GM23338 (cell line): Measurements from ENCODE around the gene LIPG. TPM values are rescaled to one million over a fixed set of nuclear protein-coding genes. Genes with fewer than 3 reads are reported as not detected.

ENCODE experiments used
- ATAC-seq: fragments of 200-7000 bp; cut with Tn5 transposase; 3 replicates; pipeline ENCODE4 v1.9.1; 2020
- DNase-seq: peaks from one replicate; pipeline ENCODE4 v3.0.0-alpha.2; 2015; ENCODE audit warnings: low spot score
- H2AFZ ChIP-seq: fragments of 200-600 bp; sonication (generic); 2 replicates; pipeline ENCODE4 v1.8.0; 2016; ENCODE audit warnings: antibody characterized with exemption, mild to moderate bottlenecking, moderate library complexity
- H3F3A ChIP-seq: fragments of 200-600 bp; sonication (generic); replicated peaks from 2 replicates; pipeline ENCODE4 v1.8.0; 2017; ENCODE audit warnings: antibody characterized with exemption, mixed run types, low read depth
- H3K27ac ChIP-seq: fragments of 200-600 bp; sonication (generic); 2 replicates; pipeline ENCODE4 v1.6.1; 2016; ENCODE audit warnings: low read depth
- H3K27me3 ChIP-seq: fragments of 200-600 bp; sonication (generic); 2 replicates; pipeline ENCODE4 v1.8.0; 2016; ENCODE audit warnings: mild to moderate bottlenecking, mixed run types, moderate library complexity; ENCODE audit not compliant: insufficient read depth
- H3K36me3 ChIP-seq: fragments of 200-600 bp; sonication (generic); 2 replicates; pipeline ENCODE4 v1.8.0; 2016; ENCODE audit warnings: mild to moderate bottlenecking; ENCODE audit not compliant: insufficient read depth
- H3K4me1 ChIP-seq: fragments of 200-600 bp; sonication (generic); 2 replicates; pipeline ENCODE4 v1.8.0; 2016; ENCODE audit warnings: mild to moderate bottlenecking, moderate library complexity; ENCODE audit not compliant: insufficient read depth
- H3K4me2 ChIP-seq: fragments of 200-600 bp; sonication (generic); 2 replicates; pipeline ENCODE4 v1.7.1; 2017; ENCODE audit warnings: mixed run types
- H3K4me3 ChIP-seq: fragments of 200-600 bp; sonication (generic); 2 replicates; pipeline ENCODE4 v1.6.1; 2016; ENCODE audit warnings: mixed run types
- H3K79me2 ChIP-seq: fragments of 200-600 bp; sonication (generic); replicated peaks from 2 replicates; pipeline ENCODE4 v1.8.0; 2017; ENCODE audit warnings: mild to moderate bottlenecking; ENCODE audit not compliant: insufficient read depth
- H3K9me2 ChIP-seq: fragments of 200-600 bp; sonication (generic); 2 replicates; pipeline ENCODE4 v1.8.0; 2017; ENCODE audit not compliant: insufficient read depth
- H4K20me1 ChIP-seq: fragments of 200-600 bp; sonication (generic); replicated peaks from 2 replicates; pipeline ENCODE4 v1.8.0; 2017; ENCODE audit warnings: mild to moderate bottlenecking; ENCODE audit not compliant: insufficient read depth
- H3K27ac Mint-ChIP-seq: 2 replicates; pipeline ENCODE4 v1.8.0; 2020; ENCODE audit warnings: inconsistent platforms, mild to moderate bottlenecking, moderate library complexity, mixed read lengths
- H3K27me3 Mint-ChIP-seq: 3 replicates; pipeline ENCODE4 v1.8.0; 2022; ENCODE audit warnings: low read depth, mild to moderate bottlenecking, moderate library complexity, mixed read lengths, inconsistent platforms; ENCODE audit not compliant: insufficient read depth, poor library complexity
- H3K36me3 Mint-ChIP-seq: 3 replicates; pipeline ENCODE4 v1.8.0; 2021; ENCODE audit warnings: low read depth, mild to moderate bottlenecking, inconsistent platforms, moderate library complexity, mixed read lengths
- H3K4me1 Mint-ChIP-seq: 3 replicates; pipeline ENCODE4 v1.8.0; 2020; ENCODE audit warnings: mild to moderate bottlenecking, inconsistent platforms, mixed read lengths
- H3K4me3 Mint-ChIP-seq: 3 replicates; pipeline ENCODE4 v1.8.0; 2021; ENCODE audit warnings: moderate library complexity, mild to moderate bottlenecking, inconsistent platforms, mixed read lengths
- H3K9me3 Mint-ChIP-seq: 3 replicates; pipeline ENCODE4 v1.8.0; 2020; ENCODE audit warnings: moderate library complexity, mild to moderate bottlenecking, inconsistent platforms, mixed read lengths
- CREB1 ChIP-seq: fragments of 250-450 bp; sonication (Bioruptor Pico); IDR thresholded peaks from 2 replicates; pipeline ENCODE4 v1.5.0; 2020; ENCODE audit warnings: low read depth, mild to moderate bottlenecking, moderate library complexity
- JUNB ChIP-seq: IDR thresholded peaks from one replicate; pipeline ENCODE4 v1.6.1; 2016; ENCODE audit warnings: antibody characterized with exemption; ENCODE audit not compliant: unreplicated experiment
- polyA plus RNA-seq: library from polyadenylated mRNA; unstranded; fragments of >200 nt; fragmentation: Nextera tagmentation; extraction: Ambion mirVana; gene quantifications from 2 replicates; pipeline ENCODE4 v1.2.1, GENCODE V29; 2016
- total RNA-seq: library from RNA; depleted of rRNA; stranded (reverse); fragments of >200 nt; shearing (Covaris generic); gene quantifications from 2 replicates; pipeline ENCODE4 v1.2.3, GENCODE V29; 2014
- TF ChIP-seq, protein P1 (sequence below): IDR thresholded peaks from 2 replicates; pipeline ENCODE4 v1.6.1; 2016; ENCODE audit warnings: antibody characterized with exemption
- TF ChIP-seq, protein P2 (sequence below): fragments of 250-450 bp; sonication (Bioruptor Pico); IDR thresholded peaks from 2 replicates; pipeline ENCODE4 v1.5.0; 2020; ENCODE audit warnings: mild to moderate bottlenecking, moderate library complexity
- TF ChIP-seq, protein P3 (sequence below), 2 experiments: fragments of 200-600 bp in 1 of 2; sonication (generic) in 1 of 2; conservative IDR thresholded peaks; 2 replicates each; pipeline versions ENCODE4 v1.5.1 to v1.6.1; 2016 to 2017; ENCODE audit warnings: antibody characterized with exemption in 2 of 2, low read depth in 2 of 2, mild to moderate bottlenecking in 2 of 2, moderate library complexity in 1 of 2

The LIPG gene
- total and polyA plus RNA-seq, 2 experiments from 2014 or later: 4.9 to 17.7 TPM

DNA sequence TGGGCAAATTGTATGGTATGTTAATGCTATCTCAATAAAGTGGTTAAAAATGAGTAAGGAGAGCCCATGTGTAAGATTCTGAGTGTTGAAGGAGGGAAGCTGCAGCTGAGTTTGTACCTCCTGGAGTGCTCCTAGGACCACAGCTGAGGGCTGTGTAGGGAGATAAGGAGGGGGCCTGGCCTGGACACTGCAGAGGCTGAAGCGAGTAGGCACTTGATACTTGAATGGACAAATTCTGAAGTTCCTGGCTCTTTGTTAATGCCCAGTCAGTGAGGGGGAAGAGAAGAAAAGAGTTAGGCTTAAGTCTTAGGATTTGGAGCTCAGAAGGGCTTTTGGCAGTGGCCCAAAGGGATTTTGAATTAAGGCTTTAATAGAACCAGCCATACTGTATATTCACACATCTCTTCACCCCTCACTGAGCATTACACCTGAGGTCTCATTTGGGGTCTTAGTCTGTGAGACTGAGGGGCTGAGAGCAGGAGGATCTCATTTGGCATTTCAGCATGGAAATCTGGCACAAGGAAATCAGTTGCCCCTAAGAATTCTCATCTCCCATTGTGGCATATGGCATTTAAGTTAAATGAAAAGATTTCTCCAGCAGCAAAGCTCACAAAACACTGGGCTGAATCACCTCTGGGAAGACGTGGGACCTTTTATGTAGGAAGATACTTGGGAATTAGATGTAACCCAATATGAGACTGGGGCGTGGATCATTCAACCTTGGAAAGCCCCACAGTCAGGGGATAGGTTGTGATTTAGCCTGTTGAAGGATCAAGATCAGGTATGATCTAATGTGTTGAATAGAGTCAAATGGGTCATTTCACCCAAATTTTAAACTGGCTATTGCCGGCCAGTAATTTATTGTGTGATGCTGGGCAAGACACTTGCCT, 46.8 kb downstream of the LIPG start:
- ATAC-seq: no peak

DNA sequence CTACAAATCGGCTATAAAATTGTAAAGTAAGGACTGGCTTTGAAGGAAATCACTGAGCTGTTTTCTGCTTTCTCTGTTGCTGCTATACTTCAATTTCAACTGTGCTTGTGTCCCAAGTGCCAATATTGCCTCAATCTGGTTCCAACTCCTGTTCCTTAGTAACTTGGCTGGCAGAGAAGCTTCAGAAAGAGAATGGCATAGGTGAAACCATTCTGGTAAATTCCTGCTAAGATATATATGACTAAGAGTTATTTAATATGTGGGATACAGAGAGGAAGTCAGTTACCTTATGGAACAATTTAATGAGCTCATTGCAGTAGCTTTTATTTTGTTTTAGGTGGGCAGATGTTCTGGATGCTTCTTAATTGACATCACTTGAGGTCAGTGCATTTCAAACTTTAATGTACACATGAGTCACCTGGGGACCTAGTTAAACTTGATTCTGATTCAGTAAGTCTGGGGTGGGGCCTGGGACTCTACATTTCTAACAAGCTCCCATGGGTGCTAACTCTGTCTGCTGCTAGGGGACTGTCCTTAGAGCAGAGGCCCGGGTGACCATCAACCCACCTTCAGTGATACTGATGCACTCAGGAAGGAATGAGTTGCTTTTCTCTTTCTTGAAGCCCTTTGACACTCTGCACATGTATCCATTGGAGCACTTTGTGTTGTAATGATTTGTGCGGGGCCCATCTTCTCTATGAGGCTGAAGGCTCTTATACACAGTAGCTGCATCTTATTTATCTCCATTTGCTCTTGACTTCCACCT, 47.6 kb downstream of the LIPG start:
- no peaks in the 10 kb centered on the region for H4K20me1 ChIP-seq
- peaks cover 34% of the 10 kb centered on the region for H3K4me1 Mint-ChIP-seq
- H3K27ac Mint-ChIP-seq: no peak overlapping the region; the same call in 1 of the 2 replicates
- no peak overlapping the region for H3K27ac ChIP-seq
- peaks cover 31% of the 10 kb centered on the region for H3K4me1 ChIP-seq
- peaks cover 4% of the 10 kb centered on the region for H3K36me3 Mint-ChIP-seq
- no peak for ATAC-seq
- no peaks in the 10 kb centered on the region for H3K36me3 ChIP-seq
- no peak overlapping the region for H3K4me3 ChIP-seq
- peaks cover 8% of the 10 kb centered on the region for H3K27me3 Mint-ChIP-seq
- H3K9me2 ChIP-seq: no peaks in the 10 kb centered on the region
- no peak for DNase-seq
- H3K4me3 Mint-ChIP-seq: no peak overlapping the region
- H3K79me2 ChIP-seq: no peaks in the 10 kb centered on the region
- no peaks in the 10 kb centered on the region for H3K27me3 ChIP-seq
- no peak overlapping the region for H2AFZ ChIP-seq
- peaks cover 4% of the 10 kb centered on the region for H3K9me3 Mint-ChIP-seq
- peaks cover 7% of the 10 kb centered on the region; the same call in 1 of the 2 replicates for H3F3A ChIP-seq
- H3K4me2 ChIP-seq: no peak overlapping the region
- TF ChIP-seq, protein P1, sequence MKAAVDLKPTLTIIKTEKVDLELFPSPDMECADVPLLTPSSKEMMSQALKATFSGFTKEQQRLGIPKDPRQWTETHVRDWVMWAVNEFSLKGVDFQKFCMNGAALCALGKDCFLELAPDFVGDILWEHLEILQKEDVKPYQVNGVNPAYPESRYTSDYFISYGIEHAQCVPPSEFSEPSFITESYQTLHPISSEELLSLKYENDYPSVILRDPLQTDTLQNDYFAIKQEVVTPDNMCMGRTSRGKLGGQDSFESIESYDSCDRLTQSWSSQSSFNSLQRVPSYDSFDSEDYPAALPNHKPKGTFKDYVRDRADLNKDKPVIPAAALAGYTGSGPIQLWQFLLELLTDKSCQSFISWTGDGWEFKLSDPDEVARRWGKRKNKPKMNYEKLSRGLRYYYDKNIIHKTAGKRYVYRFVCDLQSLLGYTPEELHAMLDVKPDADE: no peak
- TF ChIP-seq, protein P2, sequence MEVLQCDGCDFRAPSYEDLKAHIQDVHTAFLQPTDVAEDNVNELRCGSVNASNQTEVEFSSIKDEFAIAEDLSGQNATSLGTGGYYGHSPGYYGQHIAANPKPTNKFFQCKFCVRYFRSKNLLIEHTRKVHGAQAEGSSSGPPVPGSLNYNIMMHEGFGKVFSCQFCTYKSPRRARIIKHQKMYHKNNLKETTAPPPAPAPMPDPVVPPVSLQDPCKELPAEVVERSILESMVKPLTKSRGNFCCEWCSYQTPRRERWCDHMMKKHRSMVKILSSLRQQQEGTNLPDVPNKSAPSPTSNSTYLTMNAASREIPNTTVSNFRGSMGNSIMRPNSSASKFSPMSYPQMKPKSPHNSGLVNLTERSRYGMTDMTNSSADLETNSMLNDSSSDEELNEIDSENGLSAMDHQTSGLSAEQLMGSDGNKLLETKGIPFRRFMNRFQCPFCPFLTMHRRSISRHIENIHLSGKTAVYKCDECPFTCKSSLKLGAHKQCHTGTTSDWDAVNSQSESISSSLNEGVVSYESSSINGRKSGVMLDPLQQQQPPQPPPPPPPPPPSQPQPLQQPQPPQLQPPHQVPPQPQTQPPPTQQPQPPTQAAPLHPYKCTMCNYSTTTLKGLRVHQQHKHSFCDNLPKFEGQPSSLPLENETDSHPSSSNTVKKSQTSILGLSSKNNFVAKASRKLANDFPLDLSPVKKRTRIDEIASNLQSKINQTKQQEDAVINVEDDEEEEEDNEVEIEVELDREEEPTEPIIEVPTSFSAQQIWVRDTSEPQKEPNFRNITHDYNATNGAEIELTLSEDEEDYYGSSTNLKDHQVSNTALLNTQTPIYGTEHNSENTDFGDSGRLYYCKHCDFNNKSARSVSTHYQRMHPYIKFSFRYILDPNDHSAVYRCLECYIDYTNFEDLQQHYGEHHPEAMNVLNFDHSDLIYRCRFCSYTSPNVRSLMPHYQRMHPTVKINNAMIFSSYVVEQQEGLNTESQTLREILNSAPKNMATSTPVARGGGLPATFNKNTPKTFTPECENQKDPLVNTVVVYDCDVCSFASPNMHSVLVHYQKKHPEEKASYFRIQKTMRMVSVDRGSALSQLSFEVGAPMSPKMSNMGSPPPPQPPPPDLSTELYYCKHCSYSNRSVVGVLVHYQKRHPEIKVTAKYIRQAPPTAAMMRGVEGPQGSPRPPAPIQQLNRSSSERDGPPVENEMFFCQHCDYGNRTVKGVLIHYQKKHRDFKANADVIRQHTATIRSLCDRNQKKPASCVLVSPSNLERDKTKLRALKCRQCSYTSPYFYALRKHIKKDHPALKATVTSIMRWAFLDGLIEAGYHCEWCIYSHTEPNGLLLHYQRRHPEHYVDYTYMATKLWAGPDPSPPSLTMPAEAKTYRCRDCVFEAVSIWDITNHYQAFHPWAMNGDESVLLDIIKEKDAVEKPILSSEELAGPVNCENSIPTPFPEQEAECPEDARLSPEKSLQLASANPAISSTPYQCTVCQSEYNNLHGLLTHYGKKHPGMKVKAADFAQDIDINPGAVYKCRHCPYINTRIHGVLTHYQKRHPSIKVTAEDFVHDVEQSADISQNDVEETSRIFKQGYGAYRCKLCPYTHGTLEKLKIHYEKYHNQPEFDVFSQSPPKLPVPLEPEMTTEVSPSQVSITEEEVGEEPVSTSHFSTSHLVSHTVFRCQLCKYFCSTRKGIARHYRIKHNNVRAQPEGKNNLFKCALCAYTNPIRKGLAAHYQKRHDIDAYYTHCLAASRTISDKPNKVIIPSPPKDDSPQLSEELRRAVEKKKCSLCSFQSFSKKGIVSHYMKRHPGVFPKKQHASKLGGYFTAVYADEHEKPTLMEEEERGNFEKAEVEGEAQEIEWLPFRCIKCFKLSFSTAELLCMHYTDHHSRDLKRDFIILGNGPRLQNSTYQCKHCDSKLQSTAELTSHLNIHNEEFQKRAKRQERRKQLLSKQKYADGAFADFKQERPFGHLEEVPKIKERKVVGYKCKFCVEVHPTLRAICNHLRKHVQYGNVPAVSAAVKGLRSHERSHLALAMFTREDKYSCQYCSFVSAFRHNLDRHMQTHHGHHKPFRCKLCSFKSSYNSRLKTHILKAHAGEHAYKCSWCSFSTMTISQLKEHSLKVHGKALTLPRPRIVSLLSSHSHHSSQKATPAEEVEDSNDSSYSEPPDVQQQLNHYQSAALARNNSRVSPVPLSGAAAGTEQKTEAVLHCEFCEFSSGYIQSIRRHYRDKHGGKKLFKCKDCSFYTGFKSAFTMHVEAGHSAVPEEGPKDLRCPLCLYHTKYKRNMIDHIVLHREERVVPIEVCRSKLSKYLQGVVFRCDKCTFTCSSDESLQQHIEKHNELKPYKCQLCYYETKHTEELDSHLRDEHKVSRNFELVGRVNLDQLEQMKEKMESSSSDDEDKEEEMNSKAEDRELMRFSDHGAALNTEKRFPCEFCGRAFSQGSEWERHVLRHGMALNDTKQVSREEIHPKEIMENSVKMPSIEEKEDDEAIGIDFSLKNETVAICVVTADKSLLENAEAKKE (CRISPR knock-in tag): no peak
- TF ChIP-seq, protein P3, sequence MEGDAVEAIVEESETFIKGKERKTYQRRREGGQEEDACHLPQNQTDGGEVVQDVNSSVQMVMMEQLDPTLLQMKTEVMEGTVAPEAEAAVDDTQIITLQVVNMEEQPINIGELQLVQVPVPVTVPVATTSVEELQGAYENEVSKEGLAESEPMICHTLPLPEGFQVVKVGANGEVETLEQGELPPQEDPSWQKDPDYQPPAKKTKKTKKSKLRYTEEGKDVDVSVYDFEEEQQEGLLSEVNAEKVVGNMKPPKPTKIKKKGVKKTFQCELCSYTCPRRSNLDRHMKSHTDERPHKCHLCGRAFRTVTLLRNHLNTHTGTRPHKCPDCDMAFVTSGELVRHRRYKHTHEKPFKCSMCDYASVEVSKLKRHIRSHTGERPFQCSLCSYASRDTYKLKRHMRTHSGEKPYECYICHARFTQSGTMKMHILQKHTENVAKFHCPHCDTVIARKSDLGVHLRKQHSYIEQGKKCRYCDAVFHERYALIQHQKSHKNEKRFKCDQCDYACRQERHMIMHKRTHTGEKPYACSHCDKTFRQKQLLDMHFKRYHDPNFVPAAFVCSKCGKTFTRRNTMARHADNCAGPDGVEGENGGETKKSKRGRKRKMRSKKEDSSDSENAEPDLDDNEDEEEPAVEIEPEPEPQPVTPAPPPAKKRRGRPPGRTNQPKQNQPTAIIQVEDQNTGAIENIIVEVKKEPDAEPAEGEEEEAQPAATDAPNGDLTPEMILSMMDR (conservative IDR thresholded peaks at IDR 0.05; ENCODE audit: low read depth in 2 of 2): no peak
- no peak for TF ChIP-seq CREB1 (CRISPR knock-in tag)

More for the DNA sequence above, 46.8 kb downstream of the LIPG start:
- Mint-ChIP-seq H3K36me3 (peaks cover 4% of the 10 kb centered on the region), H3K27me3 (peaks cover 3% of the 10 kb centered on the region), H3K4me1 (peaks cover 28% of the 10 kb centered on the region), H3K27ac (no peak overlapping the region), H3K9me3 (peaks cover 4% of the 10 kb centered on the region), H3K4me3 (no peak overlapping the region)
- H3K4me2 ChIP-seq: no peak overlapping the region
- H3K27ac ChIP-seq: no peak overlapping the region
- H3K27me3 ChIP-seq: no peaks in the 10 kb centered on the region
- peaks cover 1% of the 10 kb centered on the region; the same call in 1 of the 2 replicates for H3F3A ChIP-seq
- peaks cover 22% of the 10 kb centered on the region for H3K4me1 ChIP-seq
- H3K36me3 ChIP-seq: no peaks in the 10 kb centered on the region
- TF ChIP-seq, protein P3 (conservative IDR thresholded peaks at IDR 0.05; ENCODE audit: low read depth in 2 of 2): no peak
- TF ChIP-seq JUNB: no peak
- H4K20me1 ChIP-seq: no peaks in the 10 kb centered on the region
- DNase-seq: no peak
- no peak overlapping the region for H3K4me3 ChIP-seq
- H2AFZ ChIP-seq: no peak overlapping the region
- no peaks in the 10 kb centered on the region for H3K79me2 ChIP-seq
- H3K9me2 ChIP-seq: no peaks in the 10 kb centered on the region
